Measurements from ENCODE around the gene COL6A1. TPM values are rescaled to one million over a fixed set of nuclear protein-coding genes. Genes with fewer than 3 reads are reported as not detected.

The COL6A1 gene
- total RNA-seq, 2 experiments from 2014 or later, result not detected

DNA sequence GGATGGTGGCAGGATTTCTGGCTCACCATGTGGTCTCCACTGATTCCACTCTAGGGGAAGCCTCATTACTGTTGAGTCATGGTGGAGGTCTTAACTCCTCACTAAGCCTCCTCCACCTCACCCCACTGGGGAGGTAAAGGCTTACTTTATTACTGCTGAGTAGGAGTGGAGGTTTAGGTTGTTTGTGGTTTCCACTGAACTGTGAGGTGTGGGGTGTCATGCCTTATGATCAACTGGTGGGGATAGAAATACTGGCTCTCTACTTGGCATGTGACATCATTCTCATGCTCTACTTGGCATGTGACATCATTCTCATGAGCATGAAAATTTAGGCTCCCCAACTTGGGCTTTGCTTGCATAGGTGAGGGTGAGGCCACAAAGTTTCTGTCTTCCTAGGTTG lies 35.6 kb downstream of the COL6A1 start:
- ChIA-PET POLR2A (no interaction called here), CTCF (ENCODE audit: unreplicated experiment) (no interaction called here)
- H2AFZ ChIP-seq (ENCODE audit: low read length), result no peak overlapping the region
- intact Hi-C loops (cut with micrococcal nuclease; ENCODE audit: unreplicated experiment), result no loop called here
- H3K36me3 ChIP-seq (ENCODE audit: insufficient read depth, low read length), result no peaks in the 10 kb centered on the region
- no peak overlapping the region for H3K4me2 ChIP-seq (ENCODE audit: low read length)
- H3K9me2 ChIP-seq (ENCODE audit: insufficient read depth, low read length), result no peaks in the 10 kb centered on the region
- no peaks in the 10 kb centered on the region for H3K79me2 ChIP-seq (ENCODE audit: insufficient read depth, low read depth, low read length)
- no peaks in the 10 kb centered on the region for H3K4me1 ChIP-seq (ENCODE audit: insufficient read depth, low read length, poor library complexity, severe bottlenecking)
- H4K20me1 ChIP-seq (ENCODE audit: insufficient read depth, low read length), result no peaks in the 10 kb centered on the region
- no TSS peak for BruUV-seq (replicated peaks)
- no peak overlapping the region for H3K27ac ChIP-seq (ENCODE audit: low read depth, low read length, poor library complexity, severe bottlenecking)
- TF ChIP-seq EZH2phosphoT487 (IDR thresholded peaks at IDR 0.05; ENCODE audit: borderline replicate concordance, low read depth, low read length), result no peak
- TF ChIP-seq, protein P1, sequence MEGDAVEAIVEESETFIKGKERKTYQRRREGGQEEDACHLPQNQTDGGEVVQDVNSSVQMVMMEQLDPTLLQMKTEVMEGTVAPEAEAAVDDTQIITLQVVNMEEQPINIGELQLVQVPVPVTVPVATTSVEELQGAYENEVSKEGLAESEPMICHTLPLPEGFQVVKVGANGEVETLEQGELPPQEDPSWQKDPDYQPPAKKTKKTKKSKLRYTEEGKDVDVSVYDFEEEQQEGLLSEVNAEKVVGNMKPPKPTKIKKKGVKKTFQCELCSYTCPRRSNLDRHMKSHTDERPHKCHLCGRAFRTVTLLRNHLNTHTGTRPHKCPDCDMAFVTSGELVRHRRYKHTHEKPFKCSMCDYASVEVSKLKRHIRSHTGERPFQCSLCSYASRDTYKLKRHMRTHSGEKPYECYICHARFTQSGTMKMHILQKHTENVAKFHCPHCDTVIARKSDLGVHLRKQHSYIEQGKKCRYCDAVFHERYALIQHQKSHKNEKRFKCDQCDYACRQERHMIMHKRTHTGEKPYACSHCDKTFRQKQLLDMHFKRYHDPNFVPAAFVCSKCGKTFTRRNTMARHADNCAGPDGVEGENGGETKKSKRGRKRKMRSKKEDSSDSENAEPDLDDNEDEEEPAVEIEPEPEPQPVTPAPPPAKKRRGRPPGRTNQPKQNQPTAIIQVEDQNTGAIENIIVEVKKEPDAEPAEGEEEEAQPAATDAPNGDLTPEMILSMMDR (conservative IDR thresholded peaks at IDR 0.05; ENCODE audit: low read length), result no peak
- no peaks in the 10 kb centered on the region for H3K9me3 ChIP-seq (ENCODE audit: low read length)
- H3K4me3 ChIP-seq (ENCODE audit: low read depth, low read length, poor library complexity, severe bottlenecking), result no peak overlapping the region
- DNase-seq (ENCODE audit: low spot score), result no peak

GRCh38 chr21:46017695-46018094 lies 36.1 kb downstream of the COL6A1 start:
- DNase-seq (ENCODE audit: low spot score), result no peak
- Histone ChIP-seq H3K9me3 (ENCODE audit: low read length) (no peaks in the 10 kb centered on the region), H3K4me1 (ENCODE audit: insufficient read depth, low read length, poor library complexity, severe bottlenecking) (no peaks in the 10 kb centered on the region), H3K36me3 (ENCODE audit: insufficient read depth, low read length) (no peaks in the 10 kb centered on the region), H4K20me1 (ENCODE audit: insufficient read depth, low read length) (no peaks in the 10 kb centered on the region), H3K4me2 (ENCODE audit: low read length) (no peak overlapping the region), H2AFZ (ENCODE audit: low read length) (no peak overlapping the region), H3K79me2 (ENCODE audit: insufficient read depth, low read depth, low read length) (no peaks in the 10 kb centered on the region), H3K4me3 (ENCODE audit: low read depth, low read length, poor library complexity, severe bottlenecking) (no peak overlapping the region), H3K9me2 (ENCODE audit: insufficient read depth, low read length) (no peaks in the 10 kb centered on the region), H3K27ac (ENCODE audit: low read depth, low read length, poor library complexity, severe bottlenecking) (no peak overlapping the region)
- intact Hi-C loops (cut with micrococcal nuclease; ENCODE audit: unreplicated experiment), result no loop called here
- POLR2A ChIA-PET, result no interaction called here
- CTCF ChIA-PET (ENCODE audit: unreplicated experiment), result no interaction called here
- no TSS peak for BruUV-seq (replicated peaks)
- TF ChIP-seq, protein P1 (conservative IDR thresholded peaks at IDR 0.05; ENCODE audit: low read length), result no peak
- no peak for TF ChIP-seq EZH2phosphoT487 (IDR thresholded peaks at IDR 0.05; ENCODE audit: borderline replicate concordance, low read depth, low read length)

DNA sequence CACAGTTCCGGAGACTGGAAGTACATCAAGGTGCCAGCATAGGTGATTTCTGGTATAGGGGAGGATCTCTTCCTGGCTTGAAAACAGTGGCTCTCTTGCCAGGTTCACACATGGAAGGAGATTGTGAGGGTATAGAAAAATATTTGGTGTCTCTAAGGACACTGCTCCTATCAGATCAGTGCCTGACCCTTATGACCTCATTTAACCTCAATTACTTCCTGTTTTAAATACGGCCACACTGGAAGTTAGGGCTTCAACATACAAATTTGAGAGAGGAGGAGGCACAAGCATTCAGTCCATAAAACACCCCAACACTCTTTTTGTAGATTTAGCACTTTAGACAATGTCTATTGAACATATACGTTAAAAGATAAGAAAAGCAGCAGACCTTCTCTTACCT lies 37.0 kb downstream of the COL6A1 start:
- no peaks in the 10 kb centered on the region for H3K9me2 ChIP-seq (ENCODE audit: insufficient read depth, low read length)
- ChIA-PET CTCF (ENCODE audit: unreplicated experiment) (no interaction called here), POLR2A (no interaction called here)
- H2AFZ ChIP-seq (ENCODE audit: low read length), result no peak overlapping the region
- H3K27ac ChIP-seq (ENCODE audit: low read depth, low read length, poor library complexity, severe bottlenecking), result no peak overlapping the region
- no peak for DNase-seq (ENCODE audit: low spot score)
- H3K9me3 ChIP-seq (ENCODE audit: low read length), result no peaks in the 10 kb centered on the region
- TF ChIP-seq, protein P1 (conservative IDR thresholded peaks at IDR 0.05; ENCODE audit: low read length), result no peak
- TF ChIP-seq EZH2phosphoT487 (IDR thresholded peaks at IDR 0.05; ENCODE audit: borderline replicate concordance, low read depth, low read length), result no peak
- BruUV-seq (replicated peaks), result no TSS peak
- no peaks in the 10 kb centered on the region for H3K36me3 ChIP-seq (ENCODE audit: insufficient read depth, low read length)
- no peaks in the 10 kb centered on the region for H3K79me2 ChIP-seq (ENCODE audit: insufficient read depth, low read depth, low read length)
- intact Hi-C loops (cut with micrococcal nuclease; ENCODE audit: unreplicated experiment), result no loop called here
- H4K20me1 ChIP-seq (ENCODE audit: insufficient read depth, low read length), result no peaks in the 10 kb centered on the region
- no peaks in the 10 kb centered on the region for H3K4me1 ChIP-seq (ENCODE audit: insufficient read depth, low read length, poor library complexity, severe bottlenecking)
- H3K4me2 ChIP-seq (ENCODE audit: low read length), result no peak overlapping the region
- no peak overlapping the region for H3K4me3 ChIP-seq (ENCODE audit: low read depth, low read length, poor library complexity, severe bottlenecking)
